HAP-1 (cell line): ENCODE results near the gene EVI5L.

Experiments used
- DNase-seq, 2 experiments: peaks; one replicate each; pipeline ENCODE4 v3.0.0-alpha.2; 2016 to 2020; ENCODE audit warnings: low spot score in 2 of 2
- H3K27me3 ChIP-seq: fragments of 250-450 bp; sonication (Bioruptor Pico); 2 replicates; pipeline ENCODE4 v1.5.1; 2020; ENCODE audit warnings: low read depth, mild to moderate bottlenecking, moderate library complexity
- H3K36me3 ChIP-seq: fragments of 250-450 bp; sonication (Bioruptor Pico); replicated peaks from 2 replicates; pipeline ENCODE4 v1.5.1; 2020; ENCODE audit warnings: mild to moderate bottlenecking
- H3K4me1 ChIP-seq: fragments of 250-450 bp; sonication (Bioruptor Pico); 2 replicates; pipeline ENCODE4 v1.5.1; 2020; ENCODE audit warnings: mild to moderate bottlenecking
- H3K4me3 ChIP-seq: fragments of 250-450 bp; sonication (Bioruptor Pico); 2 replicates; pipeline ENCODE4 v1.5.1; 2020; ENCODE audit warnings: mild to moderate bottlenecking, moderate library complexity
- H3K9me3 ChIP-seq: fragments of 250-450 bp; sonication (Bioruptor Pico); 2 replicates; pipeline ENCODE4 v1.5.1; 2020; ENCODE audit warnings: mild to moderate bottlenecking, moderate library complexity
- in situ Hi-C: fragments of 300-500 bp; cut with MboI; formaldehyde crosslinking; loops from 3 replicates; pipeline ENCODE4 v1.14.3; 2020; ENCODE audit warnings: low sequenced_read_pairs, inconsistent platforms, mixed read lengths

Gene EVI5L

DNA sequence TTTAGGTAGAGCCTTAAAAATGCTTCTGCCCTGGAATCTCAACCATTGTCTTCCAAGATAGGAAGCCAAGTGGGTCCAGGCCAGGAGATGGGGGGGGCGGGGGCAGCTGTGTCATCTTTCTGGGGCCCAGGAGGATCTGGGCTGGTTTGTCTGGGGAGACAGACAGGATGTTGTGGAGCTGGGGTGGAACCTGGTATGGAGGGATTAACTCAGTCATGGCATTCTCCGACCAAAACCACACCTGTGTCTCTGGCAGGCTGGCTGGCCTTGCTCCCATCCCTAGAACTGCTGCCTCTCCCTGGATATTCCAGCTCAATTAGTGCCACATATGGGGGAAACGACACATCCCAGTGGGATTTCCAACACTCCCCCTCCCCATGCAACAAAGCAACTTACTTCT is 70.9 kb downstream of the EVI5L start:
- no peaks in the 10 kb centered on the region for H3K27me3 ChIP-seq
- no peak overlapping the region for H3K4me3 ChIP-seq
- H3K36me3 ChIP-seq, result peaks cover 10% of the 10 kb centered on the region
- H3K4me1 ChIP-seq, result peaks cover 15% of the 10 kb centered on the region
- no peak for DNase-seq
- H3K9me3 ChIP-seq, result no peaks in the 10 kb centered on the region
- in situ Hi-C loops, result no loop called here

DNA sequence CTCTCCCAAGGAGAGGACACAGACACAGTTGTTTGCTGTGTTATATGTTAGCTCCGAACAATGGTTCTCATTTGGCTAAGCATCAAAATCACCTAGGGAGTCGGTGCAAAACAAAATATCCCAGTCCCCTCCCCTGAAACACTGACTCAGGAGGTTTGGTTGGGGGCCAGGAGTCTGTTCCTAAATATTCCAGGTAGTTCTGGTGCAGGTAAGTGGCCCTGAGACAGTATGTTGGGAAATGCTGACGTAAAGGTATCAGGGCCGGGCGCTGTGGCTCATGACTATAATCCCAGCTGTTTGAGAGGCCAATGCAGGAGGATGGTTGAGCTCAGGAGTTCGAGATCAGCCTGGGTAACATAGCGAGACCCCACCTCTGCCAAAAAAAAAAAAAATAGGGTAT is 71.3 kb downstream of the EVI5L start:
- peaks cover 15% of the 10 kb centered on the region for H3K4me1 ChIP-seq
- DNase-seq, result no peak
- in situ Hi-C loops, result no loop called here
- H3K27me3 ChIP-seq, result no peaks in the 10 kb centered on the region
- no peak overlapping the region for H3K4me3 ChIP-seq
- H3K9me3 ChIP-seq, result no peaks in the 10 kb centered on the region
- peaks cover 13% of the 10 kb centered on the region for H3K36me3 ChIP-seq

DNA sequence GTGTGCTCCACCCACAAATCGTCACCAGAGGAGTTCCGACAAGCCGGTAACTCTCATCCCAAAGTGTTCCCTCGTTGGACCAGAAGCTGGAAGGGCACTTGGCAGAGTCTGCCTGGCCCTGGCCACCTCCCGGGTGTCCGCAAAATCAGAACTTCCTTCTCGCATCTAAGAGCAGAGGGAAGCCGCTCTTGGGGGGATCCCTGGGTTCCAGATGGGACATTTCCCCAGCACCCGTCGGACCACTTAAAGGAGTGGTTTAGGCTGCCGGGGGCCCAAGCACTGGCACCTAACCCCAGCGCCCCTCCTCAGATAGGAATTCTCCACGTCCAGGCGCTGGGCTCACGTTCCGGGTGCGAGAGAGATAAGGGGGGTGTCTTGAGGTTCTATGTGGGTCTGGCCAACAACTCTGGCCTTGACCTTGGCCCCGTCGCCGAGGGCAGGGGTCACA is 72.8 kb downstream of the EVI5L start:
- in situ Hi-C loops, result no loop called here
- Histone ChIP-seq H3K9me3 (no peaks in the 10 kb centered on the region), H3K36me3 (peaks cover 13% of the 10 kb centered on the region), H3K4me1 (peaks cover 15% of the 10 kb centered on the region), H3K4me3 (peak overlapping the region; percentile 52), H3K27me3 (no peaks in the 10 kb centered on the region)
- DNase-seq, result no peak

DNA sequence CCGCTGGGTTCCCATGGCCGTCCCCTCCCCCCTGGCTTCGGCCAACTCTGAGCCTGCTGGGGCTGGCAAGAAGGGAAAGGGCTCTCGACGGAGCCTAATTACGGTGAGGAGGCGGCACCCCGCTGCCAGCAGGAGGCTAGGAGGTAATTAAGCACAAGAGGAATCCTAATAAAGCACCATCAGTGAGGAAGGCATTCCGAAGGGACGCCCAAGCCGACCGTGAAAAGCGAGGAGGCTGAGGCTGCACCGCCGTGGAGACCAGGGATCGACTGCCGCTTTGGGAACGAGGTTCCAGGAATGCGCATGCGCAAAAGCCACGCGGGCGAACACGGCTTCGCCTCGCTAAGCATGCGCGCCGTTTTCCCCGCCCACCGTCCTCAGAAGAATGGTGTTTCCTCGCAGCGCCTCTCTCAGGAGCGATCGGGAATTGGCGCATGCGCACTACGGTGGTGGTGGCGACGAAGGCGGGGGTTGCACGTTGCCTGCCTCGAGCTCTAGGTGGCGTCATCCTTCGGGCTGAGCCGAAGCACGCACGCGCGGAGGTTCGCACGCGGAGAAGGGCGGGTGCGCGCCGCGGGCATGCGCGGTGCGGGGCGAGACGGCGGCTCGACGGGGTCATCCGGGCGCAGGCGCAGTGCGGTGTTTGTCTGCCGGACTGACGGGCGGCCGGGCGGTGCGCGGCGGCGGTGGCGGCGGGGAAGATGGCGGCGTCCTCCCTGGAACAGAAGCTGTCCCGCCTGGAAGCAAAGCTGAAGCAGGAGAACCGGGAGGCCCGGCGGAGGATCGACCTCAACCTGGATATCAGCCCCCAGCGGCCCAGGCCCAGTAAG is 73.4 kb downstream of the EVI5L start, which contains the start of gene MAP2K7:
TSS of gene MAP2K7 (plus strand) at position 634 of the 830 bp plus-strand sequence. CDS start at position 702, 68 bp downstream.
- Histone ChIP-seq H3K36me3 (peaks cover 12% of the 10 kb centered on the region), H3K4me3 (peak within 1 kb of the TSS; percentile 83), H3K27me3 (no peaks in the 10 kb centered on the region), H3K9me3 (no peaks in the 10 kb centered on the region), H3K4me1 (peaks cover 15% of the 10 kb centered on the region)
- in situ Hi-C loops, result no loop called here
- peak; percentile 98 to 100 for DNase-seq

DNA sequence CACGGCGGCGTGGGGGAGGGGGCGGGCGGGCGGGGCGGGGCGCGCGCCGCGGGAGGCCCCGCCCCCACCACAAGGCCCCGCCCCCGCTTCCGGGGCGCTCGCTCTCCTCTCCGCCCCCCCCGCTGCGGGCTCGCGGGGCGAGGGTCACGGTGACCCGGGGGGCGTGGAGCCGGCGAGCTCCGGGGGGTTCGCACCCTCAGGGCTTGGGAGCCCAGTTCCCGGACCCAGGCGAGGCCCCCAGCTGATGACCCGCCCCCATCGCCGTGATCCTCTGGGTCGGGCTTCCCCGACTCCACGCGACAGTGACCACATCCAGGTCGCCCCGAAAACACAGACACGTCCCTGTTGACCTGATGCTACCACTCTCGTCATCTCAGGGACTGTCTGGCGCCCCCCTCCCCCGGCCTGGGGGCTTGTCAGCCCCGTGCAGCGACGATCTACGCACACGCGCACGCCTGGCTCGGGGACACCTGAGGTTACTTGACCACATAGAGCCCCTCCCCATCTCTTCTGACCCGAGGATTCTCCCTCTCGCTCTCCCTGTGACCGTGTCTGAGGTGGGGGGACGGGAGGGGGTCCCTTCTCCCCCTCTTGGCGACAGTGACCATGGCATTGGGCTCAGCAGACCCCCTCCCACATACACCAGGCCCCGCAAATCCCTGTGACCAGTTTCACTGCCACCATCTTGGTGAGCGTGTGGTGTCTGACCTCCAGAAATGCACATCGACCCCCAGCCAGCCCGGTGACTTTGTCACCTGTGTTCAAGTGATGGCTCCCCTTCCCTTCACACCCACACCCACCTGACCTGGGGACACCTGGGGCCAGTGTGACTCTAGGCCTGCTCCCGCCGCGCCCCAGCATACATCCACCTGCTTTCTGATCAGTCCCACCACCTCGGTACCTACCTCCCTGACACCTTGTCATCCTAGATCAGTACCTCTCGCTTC is 74.3 kb downstream of the EVI5L start:
- in situ Hi-C loops, result no loop called here
- Histone ChIP-seq H3K4me3 (peak overlapping the region; percentile 83), H3K27me3 (no peaks in the 10 kb centered on the region), H3K9me3 (no peaks in the 10 kb centered on the region), H3K4me1 (peaks cover 15% of the 10 kb centered on the region), H3K36me3 (peaks cover 5% of the 10 kb centered on the region; the same call in 1 of the 2 replicates)
- peak in 1 of 2 experiments; percentile 51 for DNase-seq

DNA sequence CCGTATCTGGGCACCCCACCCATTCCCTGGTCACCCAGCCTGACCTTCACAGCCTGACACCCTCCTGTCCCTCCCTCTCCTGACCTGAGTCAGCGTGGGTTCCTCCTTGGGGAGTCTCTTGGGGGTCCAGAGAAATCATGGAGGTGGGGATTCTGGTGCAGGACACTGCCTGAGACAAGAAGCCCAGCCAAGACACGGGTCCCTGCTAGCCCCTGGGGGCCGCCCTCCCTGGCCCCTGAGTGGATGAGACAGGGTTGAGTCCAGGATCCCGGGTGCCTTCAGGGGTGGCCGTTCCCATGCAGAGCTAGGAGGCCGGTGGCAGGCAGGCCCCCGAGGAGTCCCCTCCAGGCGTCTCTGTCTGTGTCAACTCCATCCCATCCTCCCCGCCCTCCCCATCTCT is 75.2 kb downstream of the EVI5L start:
- no peak for DNase-seq
- in situ Hi-C loops, result no loop called here
- Histone ChIP-seq H3K4me3 (peak overlapping the region; percentile 83), H3K9me3 (no peaks in the 10 kb centered on the region), H3K27me3 (no peaks in the 10 kb centered on the region), H3K36me3 (peaks cover 2% of the 10 kb centered on the region), H3K4me1 (peaks cover 15% of the 10 kb centered on the region)

DNA sequence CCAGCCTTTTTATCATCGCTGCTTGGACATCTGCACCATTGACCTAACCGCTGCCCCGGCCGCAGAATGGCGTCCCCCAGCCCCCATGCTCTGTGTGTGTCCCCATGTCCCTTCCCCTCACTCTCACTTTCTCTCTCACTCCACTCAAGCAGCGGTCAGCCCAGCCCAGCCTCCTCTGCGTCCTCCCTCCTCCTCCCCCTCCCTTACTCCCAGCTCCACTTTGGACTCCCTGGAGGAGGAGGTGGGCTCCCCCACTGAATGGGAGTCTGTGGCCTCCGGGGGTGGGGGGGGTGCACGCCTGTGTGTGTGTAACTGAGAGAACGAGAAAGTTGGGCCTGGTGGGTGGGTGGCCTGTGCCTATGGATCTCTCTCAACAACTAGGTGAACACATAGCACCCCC is 75.8 kb downstream of the EVI5L start:
- Histone ChIP-seq H3K9me3 (no peaks in the 10 kb centered on the region), H3K27me3 (no peaks in the 10 kb centered on the region), H3K4me1 (peaks cover 15% of the 10 kb centered on the region), H3K36me3 (peaks cover 7% of the 10 kb centered on the region), H3K4me3 (no peak overlapping the region)
- no peak for DNase-seq
- in situ Hi-C loops, result no loop called here

DNA sequence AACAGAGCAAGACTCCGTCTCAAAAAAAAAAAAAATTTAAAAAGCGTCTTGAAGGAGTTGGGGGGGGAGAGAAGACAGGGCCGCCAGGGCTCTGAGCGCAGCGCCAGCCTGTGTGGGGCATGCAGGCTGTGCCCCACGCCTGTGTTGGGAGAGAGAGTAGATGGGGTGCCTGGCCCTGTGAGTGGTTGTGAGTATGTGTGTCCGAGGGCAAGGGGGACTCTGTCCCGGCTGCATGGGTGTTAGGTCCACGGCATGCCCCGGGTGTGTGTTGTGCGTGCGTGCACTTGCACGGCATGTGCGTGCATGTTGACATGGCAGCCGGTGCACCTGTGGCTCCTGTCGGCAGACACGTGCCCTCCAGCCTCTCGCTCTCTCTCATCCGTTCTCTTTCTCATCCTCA is 77.1 kb downstream of the EVI5L start:
- Histone ChIP-seq H3K4me1 (peaks cover 15% of the 10 kb centered on the region), H3K27me3 (no peaks in the 10 kb centered on the region), H3K36me3 (peaks cover 17% of the 10 kb centered on the region), H3K4me3 (no peak overlapping the region), H3K9me3 (no peaks in the 10 kb centered on the region)
- in situ Hi-C loops, result no loop called here
- no peak for DNase-seq

DNA sequence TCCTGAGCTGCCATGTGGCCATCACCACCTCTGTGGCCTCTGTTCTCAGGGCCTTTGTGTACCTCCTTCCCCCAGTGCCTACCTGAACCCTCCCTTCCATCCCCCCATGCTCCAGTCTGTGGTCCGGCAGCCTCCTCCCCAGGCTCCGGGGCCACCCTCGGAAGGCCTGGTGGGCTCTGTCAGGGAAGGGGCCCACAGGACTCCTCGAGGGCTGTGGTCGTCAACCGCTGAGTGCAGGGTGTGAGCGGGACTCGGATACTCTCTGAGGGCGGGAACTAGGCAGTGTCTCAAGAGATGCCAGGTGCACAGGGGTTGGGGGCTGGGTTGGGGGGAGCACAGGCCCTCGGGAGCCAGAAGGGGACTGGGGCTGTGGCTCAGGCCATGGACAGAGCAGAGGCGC is 77.5 kb downstream of the EVI5L start:
- Histone ChIP-seq H3K36me3 (peaks cover 18% of the 10 kb centered on the region), H3K27me3 (no peaks in the 10 kb centered on the region), H3K9me3 (no peaks in the 10 kb centered on the region), H3K4me1 (peaks cover 13% of the 10 kb centered on the region), H3K4me3 (no peak overlapping the region)
- in situ Hi-C loops, result no loop called here
- no peak for DNase-seq

DNA sequence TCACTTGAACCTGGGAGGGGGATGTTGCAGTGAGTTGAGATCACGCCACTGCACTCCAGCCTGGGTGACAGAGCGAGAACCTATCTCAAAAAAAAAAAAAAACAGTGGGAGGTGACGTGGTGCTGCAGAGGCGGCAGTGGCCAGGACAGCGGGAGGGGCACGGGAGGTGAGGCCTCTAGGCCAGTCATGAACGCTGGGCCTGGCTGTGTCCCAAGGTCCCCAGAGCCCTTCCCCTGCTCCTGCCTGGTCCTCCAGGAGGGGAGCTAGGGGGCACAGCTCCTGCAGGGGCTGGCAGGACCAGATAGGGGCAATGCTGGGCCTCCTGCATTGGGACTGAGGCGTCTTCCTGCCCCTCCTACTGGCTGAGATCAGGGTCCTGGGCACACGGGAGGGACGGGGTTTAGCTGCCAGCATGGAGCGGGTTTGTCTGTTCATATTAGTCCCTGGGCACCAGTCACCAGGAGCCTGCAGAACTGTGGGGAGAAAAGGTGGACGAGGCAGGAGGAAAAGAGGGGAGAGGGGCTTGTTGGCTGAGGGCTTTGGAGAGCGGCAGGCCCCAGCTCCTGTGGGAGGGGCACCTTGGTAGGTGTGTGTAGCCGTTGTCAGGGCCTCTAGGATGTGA is 78.2 kb downstream of the EVI5L start:
- Histone ChIP-seq H3K4me1 (peaks cover 8% of the 10 kb centered on the region), H3K9me3 (no peaks in the 10 kb centered on the region), H3K36me3 (peaks cover 21% of the 10 kb centered on the region), H3K4me3 (no peak overlapping the region), H3K27me3 (no peaks in the 10 kb centered on the region)
- no peak for DNase-seq
- in situ Hi-C loops, result no loop called here

DNA sequence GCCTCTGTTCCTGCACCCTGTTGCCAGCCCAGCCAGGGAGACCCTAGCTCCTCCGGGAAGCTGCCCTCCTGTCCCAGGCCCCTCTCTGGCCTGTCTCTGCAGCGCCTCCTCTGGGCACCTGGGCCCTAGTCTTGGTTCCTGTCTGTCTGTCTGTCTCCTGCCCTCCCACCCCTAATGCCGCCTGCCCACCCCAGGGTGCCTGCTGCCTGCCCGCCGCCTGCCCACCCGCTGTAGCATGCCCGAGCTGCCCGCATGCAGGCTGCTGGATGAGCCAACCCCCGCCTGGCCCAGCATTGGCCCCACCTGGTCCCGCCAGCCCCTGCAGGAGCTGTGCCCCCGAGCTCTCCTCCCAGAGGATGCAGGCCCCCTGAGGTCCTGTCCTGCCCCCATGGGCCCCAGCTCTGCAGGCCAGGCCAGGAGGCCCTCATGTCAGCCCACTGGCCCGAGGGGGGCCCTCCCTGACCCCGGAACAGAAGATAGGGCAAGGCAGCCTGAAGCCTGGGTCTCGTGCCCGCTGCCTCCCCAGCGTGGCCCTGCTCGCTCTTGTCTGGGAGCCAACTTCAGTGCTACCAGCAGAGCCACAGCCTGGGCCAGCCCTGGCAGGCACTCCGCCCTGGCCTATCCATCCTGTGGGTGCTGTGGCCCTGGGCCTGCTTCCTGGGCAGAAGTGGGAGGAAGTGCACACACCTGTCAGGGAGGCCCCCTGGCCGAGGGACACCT is 78.9 kb downstream of the EVI5L start:
- Histone ChIP-seq H3K4me1 (peaks cover 8% of the 10 kb centered on the region), H3K27me3 (no peaks in the 10 kb centered on the region), H3K9me3 (no peaks in the 10 kb centered on the region), H3K4me3 (no peak overlapping the region), H3K36me3 (peaks cover 21% of the 10 kb centered on the region)
- no peak for DNase-seq
- in situ Hi-C loops, result no loop called here

DNA sequence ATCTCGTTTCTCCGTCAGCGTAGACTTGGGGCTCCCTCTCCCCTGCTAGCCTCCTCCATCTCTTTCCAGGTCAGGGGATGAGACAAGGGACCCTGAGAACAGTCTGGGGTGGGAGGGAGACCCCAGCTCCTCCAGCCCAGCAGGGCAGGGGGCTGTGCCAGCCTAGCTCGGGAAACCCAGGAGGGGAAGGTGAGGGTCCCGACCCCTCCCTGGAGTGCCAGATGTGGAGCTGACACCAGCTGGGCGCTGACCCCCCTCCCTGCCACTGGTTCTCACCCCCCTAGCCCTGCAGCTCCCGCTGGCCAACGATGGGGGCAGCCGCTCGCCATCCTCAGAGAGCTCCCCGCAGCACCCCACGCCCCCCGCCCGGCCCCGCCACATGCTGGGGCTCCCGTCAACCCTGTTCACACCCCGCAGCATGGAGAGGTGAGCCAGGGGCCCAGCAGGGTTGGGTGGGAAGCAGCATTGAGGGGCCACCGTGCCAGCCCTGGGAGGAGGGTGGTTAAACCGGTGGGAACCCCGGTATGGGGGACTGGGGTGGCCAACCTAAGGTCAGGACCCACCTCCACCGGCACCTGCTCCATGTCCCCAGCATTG is 79.6 kb downstream of the EVI5L start:
- Histone ChIP-seq H3K9me3 (no peaks in the 10 kb centered on the region), H3K27me3 (no peaks in the 10 kb centered on the region), H3K36me3 (peaks cover 21% of the 10 kb centered on the region), H3K4me3 (no peak overlapping the region), H3K4me1 (peaks cover 7% of the 10 kb centered on the region)
- DNase-seq, result no peak
- in situ Hi-C loops, result no loop called here
